A549 (cell line): Measurements from ENCODE around the gene ZNF354B. TPM values are rescaled to one million over a fixed set of nuclear protein-coding genes. Genes with fewer than 3 reads are reported as not detected.

ENCODE experiments used
- ATAC-seq, 2 experiments: fragments of 200-7000 bp in 1 of 2; fragments of >200 bp in 1 of 2; cut with Nextera tagmentation in 1 of 2; cut with Tn5 transposase in 1 of 2; 3 replicates each; pipeline versions ENCODE4 v1.8.0 to v1.9.1; 2018 to 2020; ENCODE audit warnings: mild to moderate bottlenecking in 1 of 2, moderate library complexity in 1 of 2
- CTCF ChIA-PET: fragments of 300-600 bp; sonication (Branson Sonifier 250); formaldehyde crosslinking; extraction: SDS; loops from one replicate; lab custom pipeline; 2021; ENCODE audit warnings: antibody characterized with exemption, inconsistent platforms; lab: Yijun Ruan, JAX
- POLR2A ChIA-PET: fragments of 350-600 bp; formaldehyde crosslinking; extraction: SDS; loops from one replicate; lab custom pipeline; 2021; ENCODE audit warnings: antibody characterized with exemption, inconsistent platforms; lab: Yijun Ruan, JAX
- DNase-seq, 2 experiments: peaks; one replicate each; pipeline versions ENCODE4 v3.0.0 to v3.0.0-alpha.2; 2011 to 2016; ENCODE audit warnings: low read depth in 1 of 2, low spot score in 1 of 2
- FAIRE-seq: peaks from 2 replicates; lab custom pipeline; 2011; peaks lifted over from hg19 to GRCh38; lab: Jason Lieb, UNC
- H3K27ac ChIP-seq, 2 experiments: fragments of >200 bp; sonication (Bioruptor Twin); formaldehyde crosslinking; 3 replicates each; pipeline ENCODE4 v1.5.1; 2016 to 2017
- H3K4me1 ChIP-seq: fragments of >200 bp; sonication (Bioruptor Twin); formaldehyde crosslinking; 3 replicates; pipeline ENCODE4 v1.6.1; 2016
- H3K4me2 ChIP-seq: fragments of >200 bp; sonication (Bioruptor Twin); formaldehyde crosslinking; 3 replicates; pipeline ENCODE4 v1.6.1; 2016
- H3K4me3 ChIP-seq: fragments of >200 bp; sonication (Bioruptor Twin); formaldehyde crosslinking; 3 replicates; pipeline ENCODE4 v1.5.1; 2016
- H3K9me3 ChIP-seq: fragments of >200 bp; sonication (Bioruptor Twin); formaldehyde crosslinking; 3 replicates; pipeline ENCODE4 v1.6.1; 2016
- CBX2 ChIP-seq: fragments of 200-600 bp; sonication (generic); IDR thresholded peaks from 2 replicates; pipeline ENCODE4 v1.6.1; 2016; ENCODE audit warnings: low read depth, mild to moderate bottlenecking, borderline replicate concordance
- CBX8 ChIP-seq: fragments of 200-600 bp; sonication (generic); IDR thresholded peaks from 2 replicates; pipeline ENCODE4 v1.6.1; 2016
- CEBPB ChIP-seq, 2 experiments: fragments of >200 bp in 1 of 2; sonication (Bioruptor Twin) in 1 of 2; formaldehyde crosslinking in 1 of 2; IDR thresholded peaks; 2 replicates each; pipeline ENCODE4 v1.6.1; 2012 to 2016
- CHD4 ChIP-seq: fragments of 200-600 bp; sonication (generic); IDR thresholded peaks from 2 replicates; pipeline ENCODE4 v1.6.1; 2016; ENCODE audit warnings: antibody characterized with exemption, mild to moderate bottlenecking, borderline replicate concordance
- EHF ChIP-seq: fragments of 250-450 bp; sonication (Bioruptor Pico); IDR thresholded peaks from 2 replicates; pipeline ENCODE4 v1.5.0; 2020; ENCODE audit warnings: mild to moderate bottlenecking
- GATA3 ChIP-seq: IDR thresholded peaks from 2 replicates; pipeline ENCODE4 v1.6.1; 2012; ENCODE audit warnings: borderline replicate concordance
- HOXB13 ChIP-seq: fragments of 250-450 bp; sonication (Bioruptor Pico); IDR thresholded peaks from 2 replicates; pipeline ENCODE4 v1.5.0; 2020; ENCODE audit warnings: low read depth, mild to moderate bottlenecking, moderate library complexity
- MAFK ChIP-seq: fragments of 450-650 bp; IDR thresholded peaks from 2 replicates; pipeline ENCODE4 v1.6.1; 2014; ENCODE audit not compliant: partially characterized antibody
- MAX ChIP-seq: IDR thresholded peaks from 2 replicates; pipeline ENCODE4 v1.6.1; 2012
- NFE2L2 ChIP-seq: fragments of 150-350 bp; conservative IDR thresholded peaks from 2 replicates; pipeline ENCODE4 v1.6.1; 2014; ENCODE audit warnings: low read length
- NPAS2 ChIP-seq: fragments of 250-450 bp; sonication (Bioruptor Pico); IDR thresholded peaks from 2 replicates; pipeline ENCODE4 v1.8.0; 2022; ENCODE audit warnings: mild to moderate bottlenecking, moderate library complexity, borderline replicate concordance
- NR3C1 ChIP-seq: fragments of >200 bp; sonication (Bioruptor Twin); formaldehyde crosslinking; IDR thresholded peaks from 3 replicates; pipeline ENCODE4 v1.6.1; 2017
- POLR2AphosphoS2 ChIP-seq: conservative IDR thresholded peaks from 2 replicates; pipeline ENCODE4 v1.6.1; 2012; ENCODE audit warnings: low read length, improper control_type of control experiment, inconsistent platforms
- RAD21 ChIP-seq, 2 experiments: fragments of >200 bp in 1 of 2; sonication (Bioruptor Twin) in 1 of 2; formaldehyde crosslinking in 1 of 2; IDR thresholded peaks in 1 of 2; conservative IDR thresholded peaks in 1 of 2; 2 replicates in 1 of 2; 3 replicates in 1 of 2; pipeline ENCODE4 v1.6.1; 2012 to 2018; ENCODE audit warnings: inconsistent platforms in 1 of 2
- TFCP2L1 ChIP-seq: fragments of 250-450 bp; sonication (Bioruptor Pico); IDR thresholded peaks from 2 replicates; pipeline ENCODE4 v1.5.0; 2021; ENCODE audit warnings: mild to moderate bottlenecking
- TP53 ChIP-seq: fragments of 250-450 bp; sonication (Bioruptor Pico); IDR thresholded peaks from 2 replicates; pipeline ENCODE4 v1.5.0; 2021; ENCODE audit warnings: mild to moderate bottlenecking, moderate library complexity
- ZC3H11A ChIP-seq: fragments of 450-650 bp; IDR thresholded peaks from 2 replicates; pipeline ENCODE4 v1.6.1; 2014; ENCODE audit warnings: antibody characterized with exemption, mild to moderate bottlenecking
- ZNF302 ChIP-seq: fragments of 250-450 bp; sonication (Bioruptor Pico); IDR thresholded peaks from 2 replicates; pipeline ENCODE4 v1.9.0; 2021; ENCODE audit warnings: inconsistent platforms, mild to moderate bottlenecking, moderate library complexity
- ZSCAN20 ChIP-seq: fragments of 250-450 bp; sonication (Bioruptor Pico); IDR thresholded peaks from 2 replicates; pipeline ENCODE4 v1.8.0; 2022; ENCODE audit warnings: mild to moderate bottlenecking, moderate library complexity
- WGBS: methylation state at CpG from one replicate; pipeline ENCODE4 v1.1.6; 2017; ENCODE audit errors: missing lambda C conversion rate; 5-methylcytosine and 5-hydroxymethylcytosine counted together
- polyA plus RNA-seq, 4 experiments: library from polyadenylated mRNA; depleted of rRNA in 3 of 4; stranded (reverse); fragments of >200 nt; fragmentation: RNase III in 1 of 4; extraction: RNeasy Plus Mini Kit Qiagen cat#74134 plus additional on column Dnase treatment in 1 of 4; gene quantifications; 2 replicates in 3 of 4; 3 replicates in 1 of 4; pipeline ENCODE4 v1.2.3, GENCODE V29; 2011 to 2017
- TF ChIP-seq, protein P1 (sequence below): IDR thresholded peaks from 2 replicates; pipeline ENCODE4 v1.6.1; 2012
- TF ChIP-seq, protein P2 (sequence below): fragments of 150-350 bp; IDR thresholded peaks from 2 replicates; pipeline ENCODE4 v1.6.1; 2014; ENCODE audit warnings: low read depth, mild to moderate bottlenecking, low read length

Gene ZNF354B
- polyA plus RNA-seq, 2 of the 4 experiments (the other 2 are of a cell fraction): 7.5 to 10.3 TPM

DNA sequence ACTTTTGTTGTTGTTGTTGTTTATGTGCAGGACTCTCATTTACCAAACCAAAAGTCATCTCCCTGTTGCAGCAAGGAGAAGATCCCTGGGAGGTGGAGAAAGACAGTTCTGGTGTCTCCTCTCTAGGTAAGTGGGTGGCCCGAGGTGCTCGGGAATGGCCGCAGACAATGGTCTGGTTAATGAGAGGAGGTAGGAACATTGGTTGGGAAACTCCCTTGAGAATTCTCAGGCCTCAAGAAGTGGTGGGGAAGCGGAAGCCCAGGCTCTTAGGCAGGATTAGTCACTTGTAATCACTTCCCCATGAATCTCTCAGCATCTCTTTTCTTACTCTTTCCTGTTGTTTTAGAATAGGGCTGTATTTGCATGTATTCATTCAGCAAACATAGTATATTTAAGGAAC, 7.2 kb downstream of the ZNF354B start:
- FAIRE-seq: no peak
- H3K4me3 ChIP-seq: no peak overlapping the region
- 80% methylated on average over 4 of the region's 4 CpGs for WGBS
- TF ChIP-seq TFCP2L1 (CRISPR knock-in tag): no peak
- TF ChIP-seq, all 56 proteins: peak for 0
- Histone ChIP-seq H3K4me1 (no peaks in the 10 kb centered on the region), H3K4me2 (no peak overlapping the region), H3K9me3 (peaks cover 72% of the 10 kb centered on the region), H3K27ac (no peak overlapping the region)
- CTCF ChIA-PET: no interaction called here
- DNase-seq: no peak
- ATAC-seq: no peak
- POLR2A ChIA-PET: no interaction called here

GRCh38 chr5:178869577-178869976, 9.8 kb downstream of the ZNF354B start:
- FAIRE-seq (no peak), ATAC-seq (no peak)
- Histone ChIP-seq H3K4me1 (no peaks in the 10 kb centered on the region), H3K4me2 (no peak overlapping the region)
- CTCF ChIA-PET: no interaction called here
- no peak for TF ChIP-seq GATA3
- no peak for TF ChIP-seq ZNF302 (CRISPR knock-in tag)
- TF ChIP-seq MAX: no peak
- TF ChIP-seq ZSCAN20 (CRISPR knock-in tag): no peak
- TF ChIP-seq, protein P1, sequence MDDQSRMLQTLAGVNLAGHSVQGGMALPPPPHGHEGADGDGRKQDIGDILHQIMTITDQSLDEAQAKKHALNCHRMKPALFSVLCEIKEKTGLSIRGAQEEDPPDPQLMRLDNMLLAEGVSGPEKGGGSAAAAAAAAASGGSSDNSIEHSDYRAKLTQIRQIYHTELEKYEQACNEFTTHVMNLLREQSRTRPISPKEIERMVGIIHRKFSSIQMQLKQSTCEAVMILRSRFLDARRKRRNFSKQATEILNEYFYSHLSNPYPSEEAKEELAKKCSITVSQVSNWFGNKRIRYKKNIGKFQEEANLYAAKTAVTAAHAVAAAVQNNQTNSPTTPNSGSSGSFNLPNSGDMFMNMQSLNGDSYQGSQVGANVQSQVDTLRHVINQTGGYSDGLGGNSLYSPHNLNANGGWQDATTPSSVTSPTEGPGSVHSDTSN: no peak
- TF ChIP-seq ZC3H11A: no peak
- no peak for TF ChIP-seq MAFK
- TF ChIP-seq NFE2L2: no peak
- no peak for TF ChIP-seq EHF (CRISPR knock-in tag)
- TF ChIP-seq NPAS2 (CRISPR knock-in tag): no peak
- TF ChIP-seq, protein P2, sequence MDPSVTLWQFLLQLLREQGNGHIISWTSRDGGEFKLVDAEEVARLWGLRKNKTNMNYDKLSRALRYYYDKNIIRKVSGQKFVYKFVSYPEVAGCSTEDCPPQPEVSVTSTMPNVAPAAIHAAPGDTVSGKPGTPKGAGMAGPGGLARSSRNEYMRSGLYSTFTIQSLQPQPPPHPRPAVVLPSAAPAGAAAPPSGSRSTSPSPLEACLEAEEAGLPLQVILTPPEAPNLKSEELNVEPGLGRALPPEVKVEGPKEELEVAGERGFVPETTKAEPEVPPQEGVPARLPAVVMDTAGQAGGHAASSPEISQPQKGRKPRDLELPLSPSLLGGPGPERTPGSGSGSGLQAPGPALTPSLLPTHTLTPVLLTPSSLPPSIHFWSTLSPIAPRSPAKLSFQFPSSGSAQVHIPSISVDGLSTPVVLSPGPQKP: no peak
- no peak for TF ChIP-seq HOXB13 (CRISPR knock-in tag)
- TF ChIP-seq CBX8: no peak
- TF ChIP-seq, all 56 proteins: peak for 0
- no peak overlapping the region for H3K27ac ChIP-seq
- POLR2A ChIA-PET: no interaction called here
- H3K4me3 ChIP-seq: no peak overlapping the region
- WGBS: 87% methylated on average over 8 of the region's 8 CpGs
- DNase-seq: no peak
- H3K9me3 ChIP-seq: peaks cover 81% of the 10 kb centered on the region

GRCh38 chr5:178870411-178870810, 10.7 kb downstream of the ZNF354B start:
- FAIRE-seq: no peak
- DNase-seq: no peak
- peaks cover 82% of the 10 kb centered on the region for H3K9me3 ChIP-seq
- CTCF ChIA-PET: no interaction called here
- H3K4me2 ChIP-seq: no peak overlapping the region
- H3K4me3 ChIP-seq: no peak overlapping the region
- H3K27ac ChIP-seq: no peak overlapping the region
- ATAC-seq: no peak
- TF ChIP-seq RAD21 (conservative IDR thresholded peaks at IDR 0.05 in 1 of 2, IDR thresholded peaks at IDR 0.05 in 1 of 2) (no peak), CEBPB (IDR thresholded peaks at IDR 0.05) (no peak), TP53 (CRISPR knock-in tag) (no peak), GATA3 (no peak), POLR2AphosphoS2 (no peak), NR3C1 (no peak), MAX (no peak), CHD4 (no peak), CBX2 (no peak)
- TF ChIP-seq, protein P1: no peak
- TF ChIP-seq, all 56 proteins: peak for 0
- POLR2A ChIA-PET: no interaction called here
- H3K4me1 ChIP-seq: no peaks in the 10 kb centered on the region
- 88% methylated on average over 8 of the region's 8 CpGs for WGBS
